Measurements from ENCODE around the gene RAPGEF3.

- TF ChIP-seq CTCF (IDR thresholded peaks at IDR 0.05) = no peak
- TF ChIP-seq EZH2phosphoT487 (IDR thresholded peaks at IDR 0.05) = no peak
- no peak for TF ChIP-seq EZH2 (IDR thresholded peaks at IDR 0.05)
These were observed 9.7 kb upstream of the RAPGEF3 start for GRCh38 chr12:47768323-47768811.
